ENCODE measurements around the gene NUDT5.
"Not testable (repeated sequence)": the region's sequence is repeated elsewhere in the genome, so short reads cannot be mapped to it uniquely, and the experiment has no call there.

The NUDT5 gene

DNA sequence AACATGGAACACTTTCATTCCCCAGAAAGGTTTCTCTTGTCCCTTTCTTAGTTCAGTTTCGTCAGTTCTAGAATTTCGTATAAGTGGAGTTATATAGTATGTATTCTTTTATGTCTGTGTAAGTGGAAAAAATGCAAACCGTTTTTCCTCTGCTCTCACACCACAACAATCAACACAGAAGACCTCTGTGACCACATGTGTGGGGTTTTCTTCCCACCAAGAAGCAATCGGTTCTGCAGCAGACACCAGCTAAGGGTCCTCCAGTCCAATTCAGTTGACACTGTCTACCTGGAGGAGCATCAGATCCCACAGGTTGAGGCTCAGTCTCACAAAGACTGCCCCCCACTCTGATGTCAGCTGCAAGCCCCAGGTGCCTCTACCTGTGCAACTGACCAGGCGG is 6.5 kb upstream of the NUDT5 start:
- no peak for DNase-seq

DNA sequence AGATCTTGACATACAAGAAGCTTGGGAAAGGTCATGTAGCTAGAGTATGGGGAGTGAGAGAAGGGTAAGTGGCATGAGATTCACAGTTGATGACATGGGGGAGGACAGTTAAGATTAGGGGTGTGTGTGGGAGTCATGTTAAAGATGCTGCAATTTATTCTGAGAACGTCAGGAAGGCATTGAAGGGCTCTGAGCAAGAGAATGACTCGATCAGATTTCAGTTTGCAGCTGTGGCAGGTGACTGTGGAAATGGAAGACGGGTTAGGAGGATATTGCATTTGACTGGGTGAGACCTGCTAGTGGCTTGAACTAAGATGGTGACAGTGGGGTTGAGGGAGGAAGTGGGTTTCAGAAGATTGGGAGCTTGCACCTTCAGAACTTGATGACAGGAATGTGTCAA is 5.9 kb upstream of the NUDT5 start:
- DNase-seq: no peak

DNA sequence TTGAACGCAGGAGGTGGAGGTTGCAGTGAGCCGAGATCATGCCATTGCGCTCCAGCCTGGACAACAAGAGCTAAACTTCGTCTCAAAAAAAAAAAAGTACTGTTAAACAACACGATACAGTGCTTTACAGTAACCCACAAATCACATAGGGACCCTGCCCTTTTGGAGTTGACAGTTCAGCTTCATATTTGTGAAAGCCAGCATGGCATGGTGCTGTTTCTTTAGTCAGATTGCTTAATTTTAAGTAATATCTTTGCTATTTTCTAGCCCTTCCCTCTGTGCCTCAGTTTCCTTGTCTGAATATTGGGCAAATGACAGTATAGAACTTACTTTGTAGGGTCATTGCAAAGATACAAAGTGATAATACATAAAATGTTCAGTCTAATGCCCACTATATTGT is 5.2 kb upstream of the NUDT5 start:
- no peak for DNase-seq

DNA sequence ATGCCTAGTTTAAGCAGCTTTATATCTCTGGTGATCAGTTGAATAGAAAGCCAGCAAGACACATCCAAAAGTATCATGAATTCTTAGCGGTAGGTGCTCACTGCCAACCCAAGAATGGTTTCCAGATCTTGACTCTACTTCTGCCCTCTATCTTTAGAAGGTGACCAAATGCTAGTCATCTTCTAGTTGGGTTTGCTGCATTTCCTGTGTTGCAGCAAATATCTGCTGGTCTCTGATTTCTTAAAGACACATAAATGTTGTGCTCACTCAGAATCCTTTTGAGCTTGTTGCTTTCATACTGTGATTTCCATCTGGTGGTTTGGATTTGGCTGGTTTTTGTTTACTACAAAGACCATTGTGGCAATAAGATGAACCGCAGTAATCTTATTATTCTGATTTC is 2.5 kb upstream of the NUDT5 start:
- DNase-seq: no peak

DNA sequence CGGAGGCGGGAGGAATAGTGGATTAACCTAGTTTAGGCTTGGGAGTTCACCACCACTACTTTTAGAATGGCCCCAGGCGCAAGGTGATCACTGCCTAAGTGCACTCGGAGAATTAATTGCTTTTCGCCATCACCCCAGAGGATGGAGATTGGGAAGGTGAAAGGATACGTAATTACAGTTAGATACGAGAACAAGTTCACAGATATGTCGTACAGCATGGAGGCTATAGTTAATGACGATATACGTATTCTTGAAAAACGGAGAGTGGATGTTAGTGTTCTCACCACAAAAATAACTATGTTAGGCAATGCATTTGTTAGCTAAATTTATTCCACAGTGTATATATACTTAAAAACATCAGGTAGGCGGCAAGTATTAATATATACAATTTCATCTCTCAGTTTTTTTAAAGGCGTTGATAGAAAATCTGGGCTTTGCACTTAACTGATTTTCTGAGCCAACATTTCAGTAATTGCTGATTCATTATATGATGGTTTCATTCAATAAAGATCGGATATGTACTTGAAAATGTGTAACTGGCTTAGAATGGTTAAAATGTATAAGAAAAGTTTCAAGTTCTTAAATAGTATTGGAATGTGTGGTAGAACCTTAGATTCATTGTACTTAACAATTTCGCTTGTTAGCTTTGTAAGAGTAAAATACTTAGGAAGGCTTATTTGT is 980 bp upstream of the NUDT5 start:
- no peak for DNase-seq

DNA sequence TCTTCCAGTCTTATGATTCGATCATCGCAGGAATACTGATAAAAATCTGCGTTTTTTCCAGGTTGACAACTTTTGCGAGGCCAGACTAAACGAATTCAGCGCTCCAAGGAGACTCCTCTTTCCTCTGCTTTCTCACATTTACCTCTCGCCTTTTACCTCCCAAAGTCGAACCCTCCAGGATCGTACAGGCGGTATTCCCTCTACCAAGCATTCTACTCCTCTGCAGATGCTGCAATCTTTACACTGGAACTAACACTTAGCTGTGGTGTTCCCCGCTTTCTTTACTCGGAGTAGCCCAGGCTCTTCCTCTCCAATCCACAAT is 449 bp downstream of the NUDT5 start:
- no peak for DNase-seq

DNA sequence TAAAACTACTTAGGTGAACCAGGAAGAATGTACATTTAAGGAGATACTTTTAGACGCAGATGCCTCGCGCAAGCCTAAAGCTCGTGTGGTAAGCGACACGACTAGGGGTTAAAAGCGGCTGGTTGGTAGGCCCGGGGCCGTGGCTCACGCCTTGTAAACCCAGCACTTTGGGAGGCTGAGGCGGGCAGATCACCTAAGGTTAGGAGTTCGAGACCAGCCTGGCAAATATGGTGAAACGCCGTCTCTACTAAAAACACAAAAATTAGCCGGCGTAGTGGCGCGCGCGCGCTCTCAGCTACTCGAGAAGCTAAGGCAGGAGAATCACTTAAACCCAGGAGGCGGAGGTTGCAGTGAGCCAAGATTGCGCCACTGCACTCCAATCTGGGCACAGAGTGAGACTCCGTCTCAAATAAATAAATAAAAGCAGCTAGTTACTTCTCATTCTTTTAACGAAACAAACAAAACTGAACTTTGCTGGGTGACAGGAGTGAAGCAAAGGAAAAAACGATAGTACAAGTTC is 879 bp downstream of the NUDT5 start:
- DNase-seq: no peak

DNA sequence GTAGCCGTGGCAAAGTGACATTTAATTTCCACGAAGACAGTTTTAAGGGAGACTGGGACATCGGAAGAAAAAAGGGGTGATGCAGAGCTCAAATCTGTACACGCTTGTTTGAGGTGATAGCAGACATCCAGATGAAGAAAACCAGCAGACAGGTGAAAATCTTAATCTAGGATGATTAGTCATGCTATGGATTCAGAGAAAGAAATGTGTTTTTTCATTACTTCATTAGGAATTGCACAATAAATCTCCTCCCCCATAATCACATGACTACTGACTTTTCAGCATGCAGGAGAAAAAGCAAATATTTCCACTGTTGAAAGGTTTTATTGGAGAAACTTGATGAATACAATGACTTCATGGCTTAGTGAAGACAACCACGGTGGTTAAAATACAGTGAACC is 2.5 kb downstream of the NUDT5 start:
- no peak for DNase-seq

DNA sequence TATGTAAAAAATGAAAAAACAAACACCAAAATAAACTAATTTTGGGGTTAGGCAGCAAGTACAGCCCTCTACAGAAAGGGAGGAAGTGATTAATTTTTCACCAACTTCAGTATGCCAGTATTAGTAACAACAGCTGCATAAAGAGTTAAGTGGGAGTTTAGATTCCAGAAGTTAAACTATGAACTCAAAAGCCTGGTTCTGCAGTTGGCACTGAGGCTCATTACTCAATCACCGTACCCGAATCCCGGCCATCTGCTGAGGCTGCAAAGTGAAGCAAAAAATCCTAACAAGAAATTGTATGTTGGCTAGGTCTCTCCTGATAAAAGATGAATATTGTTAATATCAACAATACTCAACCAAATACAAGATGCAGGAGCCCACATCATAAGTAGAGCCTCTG is 4.0 kb downstream of the NUDT5 start:
- DNase-seq: no peak

DNA sequence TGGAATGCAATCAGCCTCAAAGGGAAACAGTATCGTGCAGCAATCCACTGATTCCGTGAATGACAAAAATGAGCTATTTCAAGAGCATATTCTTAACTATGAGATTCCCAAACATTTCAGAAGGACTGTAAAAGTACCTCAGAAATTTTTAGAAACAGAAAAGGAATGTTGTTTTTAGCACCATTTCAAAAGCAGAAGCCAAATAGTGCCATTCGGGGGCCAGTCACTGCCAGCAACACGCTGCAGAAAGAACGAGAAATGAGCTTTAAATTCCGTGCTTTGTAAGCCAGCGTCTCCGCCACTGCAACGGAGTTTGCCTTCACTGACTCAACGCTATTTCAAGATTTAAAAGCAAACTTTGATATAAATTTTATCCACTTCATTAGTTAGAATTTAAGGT is 6.3 kb downstream of the NUDT5 start:
- DNase-seq: no peak

DNA sequence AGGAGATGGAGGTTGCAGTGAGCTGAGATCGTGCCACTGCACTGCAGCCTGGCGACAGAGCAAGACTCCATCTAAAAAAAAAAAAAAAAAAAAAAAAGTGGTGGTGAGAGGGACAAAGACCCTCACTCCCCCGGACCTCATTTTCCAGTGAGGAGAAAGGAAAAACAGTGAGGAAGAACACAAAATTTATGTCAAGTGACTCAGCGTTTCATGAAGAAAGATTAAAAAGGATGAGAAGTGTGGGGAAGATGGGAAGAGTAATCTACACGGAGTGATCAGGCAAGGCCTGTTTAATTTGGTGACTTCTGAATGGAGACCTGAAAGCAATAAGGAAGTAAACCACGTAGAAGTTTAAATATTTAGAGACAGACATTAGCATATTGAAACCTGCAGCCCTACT is 7.0 kb downstream of the NUDT5 start:
- DNase-seq: no peak

DNA sequence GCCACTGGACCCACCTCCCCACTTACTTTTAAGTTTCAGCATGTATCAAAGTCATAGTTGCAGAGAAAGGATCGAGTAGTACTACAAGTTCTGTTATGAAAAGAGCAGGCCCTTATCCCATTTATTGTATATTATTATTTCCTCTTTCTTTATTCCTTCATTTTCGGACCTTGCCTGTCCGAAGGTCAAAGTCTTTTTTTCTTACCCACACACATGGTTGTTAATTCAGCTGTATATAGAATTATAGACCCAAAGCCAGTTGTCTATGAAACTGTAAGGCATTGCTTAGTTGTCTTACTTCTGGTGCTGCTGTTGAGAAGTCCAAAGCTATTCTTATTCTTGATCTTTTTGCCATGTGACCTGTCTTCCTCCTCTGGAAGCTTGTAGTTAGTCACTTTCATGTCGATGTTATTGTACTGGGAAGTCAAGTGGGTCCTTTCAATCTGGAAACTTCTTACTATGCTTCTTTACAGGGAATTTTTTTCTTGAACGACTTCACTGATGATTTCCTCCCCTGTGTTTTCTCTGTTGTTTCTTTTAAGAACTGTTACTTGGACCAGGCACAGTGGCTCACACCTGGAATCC is 8.3 kb downstream of the NUDT5 start:
- DNase-seq: no peak

DNA sequence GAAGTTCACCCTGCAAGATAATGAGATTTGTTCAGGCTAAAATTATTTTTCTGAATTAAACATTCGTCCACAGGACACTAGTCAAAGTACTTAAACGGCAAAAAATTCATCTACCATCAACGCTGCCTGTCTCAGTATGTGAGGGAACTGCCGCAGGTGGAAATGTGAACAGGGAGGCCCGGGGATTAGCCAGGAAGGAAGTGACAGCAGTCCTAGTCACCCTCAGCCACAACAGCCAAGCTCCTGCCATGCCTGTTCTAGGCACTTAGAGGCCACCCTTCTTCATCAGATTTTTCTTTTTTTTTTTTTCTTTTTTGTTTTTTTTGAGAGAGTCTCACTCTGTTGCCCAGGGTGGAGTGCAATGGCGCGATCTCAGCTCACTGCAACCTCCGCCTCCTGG is 9.4 kb downstream of the NUDT5 start:
- no peak for DNase-seq

DNA sequence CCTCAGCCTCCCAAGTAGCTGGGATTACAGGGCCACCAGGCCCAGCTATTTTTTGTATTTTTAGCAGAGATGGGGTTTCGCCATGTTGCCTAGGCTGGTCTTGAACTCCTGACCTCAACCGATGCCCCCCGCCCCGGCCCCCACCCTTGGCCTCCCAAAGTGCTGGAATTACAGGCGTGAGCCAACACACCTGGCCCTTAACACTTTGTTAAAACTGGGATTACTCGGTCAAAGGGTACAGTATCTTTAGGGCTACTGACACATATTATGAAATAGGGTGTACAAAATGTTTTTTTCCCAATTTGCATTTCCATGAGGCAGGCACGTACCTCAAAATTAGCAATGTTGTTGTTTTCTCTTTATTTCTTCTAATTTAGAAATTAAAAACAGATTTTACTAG is 11.5 kb downstream of the NUDT5 start:
- DNase-seq: no peak

DNA sequence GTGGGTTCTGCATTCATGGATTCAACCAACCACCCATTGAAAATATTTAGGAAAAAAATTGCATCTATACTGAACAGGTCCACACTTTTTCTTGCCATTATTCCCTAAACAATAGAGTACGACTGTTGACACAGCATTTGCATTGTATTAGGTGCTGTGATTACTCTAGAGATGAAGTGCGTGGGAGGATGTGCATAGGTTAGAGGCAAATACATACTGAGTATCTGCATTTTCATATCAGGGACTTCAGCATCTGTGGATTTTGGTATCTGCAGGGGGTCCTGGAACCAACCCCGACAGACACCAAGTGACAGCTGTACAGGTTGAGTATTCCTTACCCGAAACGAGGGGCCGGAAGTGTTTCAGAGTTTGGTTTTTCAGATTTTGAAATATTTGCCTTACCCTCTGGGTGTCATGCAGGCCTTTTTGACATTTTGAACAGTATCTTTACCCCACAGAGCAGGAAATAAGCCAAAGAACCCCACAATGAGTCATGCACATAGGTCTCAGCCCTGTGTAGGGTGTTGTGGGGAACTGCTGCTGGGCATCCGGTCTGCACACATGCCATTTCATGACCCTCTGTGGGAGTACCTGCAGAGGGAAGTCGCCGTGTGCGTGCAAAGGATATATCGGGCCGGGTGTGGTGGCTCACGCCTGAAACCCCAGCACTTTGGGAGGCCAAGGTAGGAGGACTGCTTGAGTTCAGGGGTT is 14.5 kb downstream of the NUDT5 start:
- DNase-seq: no peak

DNA sequence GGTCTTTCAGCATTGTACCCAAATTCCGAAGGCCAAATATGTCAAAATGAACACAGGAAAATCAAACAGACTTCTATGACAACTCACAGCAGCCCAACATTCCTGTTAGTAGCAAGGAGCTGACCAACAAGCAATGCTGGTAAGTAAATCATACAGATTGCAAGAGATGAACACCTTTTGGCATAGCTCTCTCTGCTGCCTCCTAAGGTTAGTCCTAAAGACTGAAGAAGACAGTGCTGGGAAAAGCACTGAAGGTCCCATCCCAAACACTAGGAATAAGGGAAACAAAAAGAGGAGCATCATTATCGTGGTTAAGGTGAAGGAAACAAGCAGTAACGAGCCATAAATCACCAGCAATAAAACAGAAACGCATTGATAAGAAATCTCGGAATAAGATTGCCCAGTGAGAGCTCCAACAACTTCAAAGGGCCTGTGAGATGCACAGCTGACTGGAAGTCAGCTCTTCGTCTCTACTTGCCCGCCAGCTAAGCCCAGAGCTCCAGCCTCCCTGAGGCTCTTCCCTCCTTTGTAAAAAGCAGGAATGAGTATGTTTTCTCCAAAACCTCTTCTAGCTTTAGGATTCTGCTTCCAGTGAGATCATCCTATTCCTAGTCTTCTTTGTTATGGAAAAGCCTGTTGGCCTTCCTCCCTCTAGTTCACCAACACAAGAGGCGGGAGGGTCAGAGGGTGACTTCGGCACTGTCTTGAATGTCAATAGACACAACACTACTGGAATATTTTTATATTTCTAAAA is 15.3 kb downstream of the NUDT5 start:
- no peak for DNase-seq

DNA sequence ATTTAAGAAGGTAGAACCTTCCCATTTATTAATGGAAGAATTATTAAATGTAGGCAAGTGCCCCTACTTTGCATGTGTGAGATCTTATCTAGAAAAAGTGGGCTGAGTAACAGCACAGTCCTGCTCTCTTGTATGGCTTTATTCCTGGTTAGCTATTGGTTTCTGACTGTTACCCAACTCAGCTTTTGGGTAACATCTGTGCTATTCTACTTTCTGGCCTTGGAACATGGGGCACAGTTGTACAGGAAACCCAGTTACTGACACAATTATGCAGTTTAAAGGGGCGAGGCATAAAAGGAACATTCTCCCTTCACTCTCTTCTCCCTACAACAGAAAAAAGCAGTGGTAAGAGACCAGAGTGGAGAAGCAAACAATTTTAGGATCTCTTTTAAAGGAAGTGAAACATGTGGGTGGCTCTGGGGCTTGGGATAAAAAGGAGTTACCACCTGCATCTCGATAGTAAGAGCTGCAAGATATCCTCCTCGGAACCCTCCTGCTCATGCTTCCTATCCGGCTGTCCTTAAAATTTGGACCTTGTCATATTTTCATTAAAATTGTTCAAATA is 16.0 kb downstream of the NUDT5 start:
- no peak for DNase-seq

DNA sequence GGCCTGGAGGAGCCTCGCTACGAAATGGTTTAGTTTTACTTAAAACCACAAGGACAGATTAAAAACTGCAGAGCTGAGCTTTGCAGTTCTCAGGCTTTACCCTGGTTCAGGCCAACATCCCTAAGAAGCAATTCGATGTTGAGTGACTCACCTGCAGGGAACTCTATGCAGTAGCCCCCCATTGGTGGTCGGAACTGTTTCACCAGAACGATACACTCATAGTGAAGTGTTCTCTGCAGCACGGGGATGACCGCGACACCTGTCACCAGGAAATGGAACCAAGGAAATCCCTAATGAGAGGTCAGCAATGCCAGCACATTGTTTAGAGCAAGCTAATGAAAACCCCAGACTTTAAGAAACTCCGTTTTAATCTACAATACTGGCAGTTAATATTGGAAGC is 18.0 kb downstream of the NUDT5 start:
- no peak for DNase-seq

DNA sequence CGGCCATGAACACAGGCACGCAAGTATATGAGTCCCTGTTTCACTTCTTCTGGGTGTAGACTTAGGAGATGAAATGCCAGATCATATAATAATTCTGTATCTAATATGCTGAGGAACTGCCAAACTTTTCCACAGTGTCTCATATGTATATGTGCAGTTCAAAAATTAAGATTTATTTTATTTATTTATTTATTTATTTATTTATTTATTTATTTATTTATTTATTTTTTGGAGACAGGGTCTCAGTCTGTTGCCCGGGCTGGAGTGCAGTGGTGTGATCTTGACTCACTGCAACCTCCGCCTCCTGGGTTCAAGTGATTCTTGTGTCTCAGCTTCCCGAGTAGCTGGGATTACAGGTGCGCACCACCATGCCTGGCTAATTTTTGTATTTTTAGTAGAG is 24.2 kb downstream of the NUDT5 start:
- not testable (repeated sequence) for DNase-seq

DNA sequence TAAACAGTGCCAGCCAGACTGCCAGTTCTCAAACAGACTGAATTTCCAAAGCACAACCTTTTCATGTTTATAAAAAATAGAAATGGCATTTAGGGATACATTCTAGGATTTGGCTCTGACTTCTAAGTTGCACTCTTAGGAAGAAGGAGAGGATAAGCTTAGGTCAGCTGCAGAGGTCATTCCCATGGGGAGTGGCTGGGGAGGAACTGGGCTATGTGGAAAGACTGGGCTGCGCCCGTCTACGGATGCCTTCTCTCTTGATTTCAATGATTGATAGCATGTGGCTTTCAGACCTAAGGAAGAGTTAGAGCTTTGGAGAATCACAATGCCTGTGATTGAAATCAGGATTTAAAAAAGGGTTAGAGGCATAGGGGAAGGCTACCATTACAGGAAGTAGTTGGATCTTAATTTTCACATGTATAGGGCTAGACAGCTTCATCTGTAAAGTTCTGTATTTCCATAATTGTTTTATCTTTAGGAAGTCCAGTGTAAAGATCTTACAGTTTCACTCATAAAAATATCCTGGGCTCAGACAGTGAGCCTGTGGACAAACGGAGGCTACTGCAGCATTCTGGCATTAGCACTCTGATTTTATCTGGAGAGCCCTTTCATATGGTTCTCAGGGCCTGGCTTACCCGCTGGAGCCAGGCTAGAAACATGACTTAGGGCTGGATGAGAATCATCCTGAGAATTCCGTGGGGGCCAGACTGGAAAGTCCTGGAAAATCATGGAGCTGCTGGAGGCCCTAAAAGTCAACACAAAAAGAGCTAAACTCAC is 29.5 kb downstream of the NUDT5 start:
- no peak for DNase-seq

DNA sequence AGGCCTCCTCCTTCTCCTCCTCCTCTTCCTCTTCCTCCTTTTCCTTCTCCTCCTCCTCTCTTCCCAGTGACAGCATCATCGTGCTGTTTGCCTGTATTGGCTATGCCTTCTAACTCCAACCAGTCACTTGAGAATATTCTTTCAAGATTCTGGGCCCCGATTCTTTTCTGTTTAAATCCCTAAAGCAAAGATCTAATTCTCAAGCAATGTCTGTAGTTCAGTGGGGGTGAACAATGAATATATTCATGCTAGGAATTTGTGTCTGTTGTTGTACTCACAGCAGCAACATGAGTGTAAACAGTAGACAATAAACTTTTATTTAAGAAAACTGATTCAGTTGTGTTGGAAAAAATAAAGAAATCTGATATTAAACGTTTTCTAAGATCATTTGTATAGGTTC is 30.7 kb downstream of the NUDT5 start:
- no peak for DNase-seq

DNA sequence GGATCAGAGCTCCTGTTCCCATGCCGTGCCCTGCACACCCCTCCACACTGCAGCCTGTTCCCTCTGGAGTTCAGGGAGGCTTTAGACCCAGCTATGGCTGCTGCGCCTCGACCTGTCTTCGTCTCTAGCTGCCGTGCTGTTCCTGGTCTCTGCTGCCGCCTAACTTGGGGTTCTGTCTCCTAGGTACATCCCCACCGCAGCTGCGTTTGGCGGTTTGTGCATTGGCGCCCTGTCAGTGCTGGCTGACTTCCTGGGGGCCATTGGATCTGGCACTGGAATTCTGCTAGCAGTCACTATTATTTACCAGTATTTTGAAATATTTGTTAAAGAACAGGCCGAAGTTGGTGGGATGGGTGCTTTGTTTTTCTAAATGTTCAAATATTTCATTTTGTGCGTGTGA is 31.6 kb downstream of the NUDT5 start:
- DNase-seq: no peak

DNA sequence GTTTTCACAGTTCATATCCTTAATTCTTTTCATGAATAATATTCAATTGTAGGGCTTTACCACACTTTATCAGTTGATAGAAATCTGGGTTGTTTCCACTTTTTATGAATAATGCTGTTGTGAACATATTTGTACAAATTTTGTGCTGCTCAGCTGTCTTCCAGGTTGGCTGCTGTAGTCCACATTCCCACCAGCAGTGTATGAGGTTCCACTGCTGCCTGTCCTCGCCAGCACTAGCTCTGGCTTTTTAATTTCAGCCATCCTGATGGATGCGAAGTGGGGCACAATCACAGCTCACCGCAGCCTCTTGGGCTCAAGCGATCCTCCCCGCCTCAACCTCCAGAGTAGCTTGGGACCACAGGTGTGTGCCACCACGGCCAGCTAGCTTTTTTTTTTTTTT is 32.8 kb downstream of the NUDT5 start:
- DNase-seq: no peak

Data from NCI-H524 (cell line).